PC-3 (cell line): ENCODE results near the gene FCN2. TPM values are rescaled to one million over a fixed set of nuclear protein-coding genes. Genes with fewer than 3 reads are reported as not detected.

Source experiments
- ATAC-seq: fragments of 200-7000 bp; cut with Tn5 transposase; 2 replicates; pipeline ENCODE4 v1.9.1; 2020; ENCODE audit warnings: mild to moderate bottlenecking, moderate library complexity
- BruUV-seq: library from RNA; stranded (reverse); fragments of 400-500 nt; replicated peaks from 2 replicates; lab custom pipeline; 2021; lab: Mats Ljungman, UMichigan
- CTCF ChIA-PET: fragments of 300-600 bp; sonication (Branson Sonifier 250); formaldehyde crosslinking; loops from one replicate; lab custom pipeline; 2022; ENCODE audit warnings: antibody characterized with exemption; lab: Charles Lee
- POLR2A ChIA-PET: fragments of 300-600 bp; sonication (Branson Sonifier 250); formaldehyde crosslinking; loops from one replicate; lab custom pipeline; 2022; ENCODE audit warnings: antibody characterized with exemption; ENCODE audit not compliant: unreplicated experiment; lab: Charles Lee
- DNase-seq: peaks from one replicate; pipeline ENCODE4 v3.0.0-alpha.2; 2015
- H2AFZ ChIP-seq: fragments of 300-600 bp; sonication (generic); 2 replicates; pipeline ENCODE4 v1.6.0; 2016; ENCODE audit warnings: antibody characterized with exemption, low read length
- H3F3A ChIP-seq: fragments of 300-600 bp; sonication (generic); one replicate; pipeline ENCODE4 v1.6.0; 2017; ENCODE audit warnings: antibody characterized with exemption, low read length, control low read depth, mild to moderate bottlenecking; ENCODE audit not compliant: unreplicated experiment
- H3K27ac ChIP-seq: fragments of 300-600 bp; sonication (generic); 2 replicates; pipeline ENCODE4 v1.5.1; 2016; ENCODE audit warnings: mild to moderate bottlenecking, low read length
- H3K27me3 ChIP-seq: fragments of 300-600 bp; sonication (generic); 2 replicates; pipeline ENCODE4 v1.6.1; 2016; ENCODE audit warnings: low read length, mixed read lengths
- H3K36me3 ChIP-seq: fragments of 300-600 bp; sonication (generic); 2 replicates; pipeline ENCODE4 v1.6.1; 2016; ENCODE audit warnings: low read depth, mixed run types, low read length, mixed read lengths
- H3K4me1 ChIP-seq: fragments of 300-600 bp; sonication (generic); 2 replicates; pipeline ENCODE4 v1.5.1; 2016; ENCODE audit warnings: low read length; ENCODE audit not compliant: insufficient read depth
- H3K4me2 ChIP-seq: fragments of 300-600 bp; sonication (generic); 2 replicates; pipeline ENCODE4 v1.6.0; 2016; ENCODE audit warnings: low read length
- H3K4me3 ChIP-seq: fragments of 300-600 bp; sonication (generic); 2 replicates; pipeline ENCODE4 v1.5.1; 2016; ENCODE audit warnings: mild to moderate bottlenecking, low read length, mixed read lengths
- H3K79me2 ChIP-seq: fragments of 300-600 bp; sonication (generic); 2 replicates; pipeline ENCODE4 v1.6.1; 2017; ENCODE audit warnings: low read length, mixed read lengths
- H3K9ac ChIP-seq: fragments of 300-600 bp; sonication (generic); 2 replicates; pipeline ENCODE4 v1.6.0; 2016; ENCODE audit warnings: mild to moderate bottlenecking, low read length
- H3K9me2 ChIP-seq: fragments of 300-600 bp; sonication (generic); replicated peaks from 2 replicates; pipeline ENCODE4 v1.6.1; 2016; ENCODE audit warnings: mixed run types, low read length, mixed read lengths
- H3K9me3 ChIP-seq: fragments of 300-600 bp; sonication (generic); 2 replicates; pipeline ENCODE4 v1.6.1; 2016; ENCODE audit warnings: low read length, mixed read lengths
- H4K20me1 ChIP-seq: fragments of 300-600 bp; sonication (generic); 2 replicates; pipeline ENCODE4 v1.6.1; 2016; ENCODE audit warnings: low read length, mixed read lengths
- CTCF ChIP-seq: fragments of 300-600 bp; sonication (generic); conservative IDR thresholded peaks from 2 replicates; pipeline ENCODE4 v1.5.1; 2017; ENCODE audit warnings: antibody characterized with exemption, low read depth, mild to moderate bottlenecking, low read length
- EZH2 ChIP-seq: fragments of 300-600 bp; sonication (generic); IDR thresholded peaks from one replicate; pipeline ENCODE4 v1.6.1; 2017; ENCODE audit warnings: antibody characterized with exemption, mild to moderate bottlenecking, low read length; ENCODE audit not compliant: unreplicated experiment
- EZH2phosphoT487 ChIP-seq: fragments of 300-600 bp; sonication (generic); IDR thresholded peaks from 2 replicates; pipeline ENCODE4 v1.6.1; 2018; ENCODE audit warnings: mild to moderate bottlenecking, antibody characterized with exemption, low read length, borderline replicate concordance
- intact Hi-C: fragments of 100-400 bp; cut with micrococcal nuclease; formaldehyde crosslinking; loops from 2 replicates; pipeline ENCODE4 v1.9.0; 2023
- total RNA-seq: library from RNA; depleted of rRNA; stranded (reverse); fragments of >200 nt; gene quantifications from 2 replicates; pipeline ENCODE4 v1.2.3, GENCODE V29; 2014

The FCN2 gene
- total RNA-seq, 1 experiment from 2014 or later = not detected

GRCh38 chr9:134929193-134930158 lies 48.9 kb downstream of the FCN2 start:
- ATAC-seq = no peak
- H3K4me1 ChIP-seq = no peaks in the 10 kb centered on the region
- TF ChIP-seq CTCF = no peak
- TF ChIP-seq EZH2phosphoT487 = no peak
- TF ChIP-seq EZH2 = no peak
- no peaks in the 10 kb centered on the region for H3F3A ChIP-seq
- no peak overlapping the region for H3K9ac ChIP-seq
- no peaks in the 10 kb centered on the region for H3K9me3 ChIP-seq
- intact Hi-C loops = no loop called here
- H3K36me3 ChIP-seq = no peaks in the 10 kb centered on the region
- POLR2A ChIA-PET = no interaction called here
- no peaks in the 10 kb centered on the region for H3K79me2 ChIP-seq
- CTCF ChIA-PET = no interaction called here
- no TSS peak for BruUV-seq
- no peak overlapping the region for H3K4me3 ChIP-seq
- no peak for DNase-seq
- H3K9me2 ChIP-seq = no peaks in the 10 kb centered on the region
- H3K4me2 ChIP-seq = no peak overlapping the region
- no peak overlapping the region for H2AFZ ChIP-seq
- peaks cover 45% of the 10 kb centered on the region for H3K27me3 ChIP-seq
- no peaks in the 10 kb centered on the region for H4K20me1 ChIP-seq
- H3K27ac ChIP-seq = no peak overlapping the region

- no peaks in the 10 kb centered on the region for H3K4me1 ChIP-seq
- no peak for DNase-seq
- POLR2A ChIA-PET = no interaction called here
- H4K20me1 ChIP-seq = no peaks in the 10 kb centered on the region
- TF ChIP-seq CTCF = no peak
- TF ChIP-seq EZH2phosphoT487 = no peak
- no peak for TF ChIP-seq EZH2
- no peak overlapping the region for H3K9ac ChIP-seq
- H3K4me3 ChIP-seq = no peak overlapping the region
- no peaks in the 10 kb centered on the region for H3K79me2 ChIP-seq
- no peak for ATAC-seq
- H3K36me3 ChIP-seq = no peaks in the 10 kb centered on the region
- H3K27me3 ChIP-seq = peaks cover 53% of the 10 kb centered on the region
- no TSS peak for BruUV-seq
- CTCF ChIA-PET = no interaction called here
- H3F3A ChIP-seq = no peaks in the 10 kb centered on the region
- no peak overlapping the region for H3K4me2 ChIP-seq
- H2AFZ ChIP-seq = no peak overlapping the region
- no peaks in the 10 kb centered on the region for H3K9me3 ChIP-seq
- no peak overlapping the region for H3K27ac ChIP-seq
- H3K9me2 ChIP-seq = no peaks in the 10 kb centered on the region
- intact Hi-C loops = no loop called here
These were observed 49.8 kb downstream of the FCN2 start for GRCh38 chr9:134930398-134930797.

GRCh38 chr9:134932171-134932570 lies 51.6 kb downstream of the FCN2 start:
- peaks cover 71% of the 10 kb centered on the region for H3K27me3 ChIP-seq
- CTCF ChIA-PET = no interaction called here

More at GRCh38 chr9:134932171-134932570, 51.6 kb downstream of the FCN2 start:
- Histone ChIP-seq H3K4me2 (no peak overlapping the region), H3K4me3 (no peak overlapping the region), H3K79me2 (no peaks in the 10 kb centered on the region), H3K9me3 (no peaks in the 10 kb centered on the region), H3K9ac (no peak overlapping the region), H3F3A (no peaks in the 10 kb centered on the region), H3K36me3 (no peaks in the 10 kb centered on the region), H3K4me1 (no peaks in the 10 kb centered on the region), H3K9me2 (no peaks in the 10 kb centered on the region), H2AFZ (no peak overlapping the region), H4K20me1 (no peaks in the 10 kb centered on the region), H3K27ac (no peak overlapping the region)
- POLR2A ChIA-PET = no interaction called here
- no peak for TF ChIP-seq EZH2
- TF ChIP-seq CTCF = no peak
- no peak for TF ChIP-seq EZH2phosphoT487
- intact Hi-C loops = no loop called here
- no peak for ATAC-seq
- no TSS peak for BruUV-seq
- DNase-seq = no peak
